Pancreas (tissue), 10 donors: ENCODE data around the gene MYF6. TPM values are rescaled to one million over a fixed set of nuclear protein-coding genes. Genes with fewer than 3 reads are reported as not detected.

Experiments used
- ATAC-seq, 4 donors: fragments of 200-7000 bp; cut with Tn5 transposase; one replicate each; pipeline versions ENCODE4 v1.8.0 to v1.9.1; 2020; ENCODE audit warnings: mild to moderate bottlenecking in 4 of 4, moderate library complexity in 4 of 4
- DNase-seq, 6 donors: peaks; one replicate each; pipeline ENCODE4 v3.0.0-alpha.2; 2020
- FAIRE-seq: peaks from 2 replicates; lab custom pipeline; 2012; peaks lifted over from hg19 to GRCh38; lab: Jason Lieb, UNC
- H3K27ac ChIP-seq, 4 donors: fragments of 200-600 bp; sonication (generic); 1 replicate in 3 of 4; 2 replicates in 1 of 4; pipeline versions ENCODE4 v1.5.0 to v1.8.0; 2020
- H3K27me3 ChIP-seq, 4 donors: fragments of 200-600 bp; one replicate each; pipeline ENCODE4 v1.8.0; 2021
- H3K36me3 ChIP-seq, 3 donors: fragments of 200-600 bp; sonication (generic) in 1 of 3; one replicate each; pipeline versions ENCODE4 v1.5.0 to v1.8.0; 2020 to 2021
- H3K4me1 ChIP-seq, 3 donors: fragments of 200-600 bp; one replicate each; pipeline ENCODE4 v1.8.0; 2021
- H3K4me3 ChIP-seq, 4 donors: fragments of 200-600 bp; sonication (generic) in 2 of 4; one replicate each; pipeline versions ENCODE4 v1.5.0 to v1.8.0; 2020 to 2021
- H3K9me3 ChIP-seq, 4 donors: fragments of 200-600 bp; one replicate each; pipeline ENCODE4 v1.8.0; 2021
- WGBS, 2 donors: extraction: QIAGEN DNeasy Blood & Tissue Kit; methylation state at CpG; one replicate each; pipeline ENCODE4 v1.1.7; 2013; 5-methylcytosine and 5-hydroxymethylcytosine counted together
- intact Hi-C, 3 donors: fragments of 100-400 bp; cut with DNase I; formaldehyde crosslinking; loops; one replicate each; pipeline versions ENCODE4 v1.11.1 to v1.14.2; 2022
- polyA plus RNA-seq, 2 donors: library from polyadenylated mRNA; stranded (reverse); fragments of 200-250 nt; gene quantifications; one replicate each; pipeline ENCODE4 v1.2.3, GENCODE V29; 2013
- total RNA-seq, 6 donors: library from RNA; stranded (reverse); fragmentation: NEBNext Ultra II Directional in 4 of 6; extraction: Animal tissue kit (Norgen Biotek cat#: 25700) in 4 of 6; gene quantifications; one replicate each; pipeline versions ENCODE4 v1.2.1 to v1.2.4, GENCODE V29; 2021 to 2023
- TF ChIP-seq, protein P1 (sequence below), 4 donors: fragments of 200-600 bp; sonication (generic) in 3 of 4; IDR thresholded peaks; one replicate each; pipeline versions ENCODE4 v1.5.0 to v1.8.0; 2021; ENCODE audit warnings: antibody characterized with exemption in 4 of 4
- donor health status: healthy with polysubstance abuse.
- donor health status: DM: no; HTN: no; CAD: no; lungs with moderate emphysema.
- donor health status: DM: no; HTN: no; CAD: no.
- donor health status: control.
- donor health status: control.
- donor health status: Bipolar disorder and iron deficiency.
- donor health status: DM: yes; HTN: yes; CAD: no.
- donor health status: DM: no; HTN: no; CAD: no.
- donor health status: DM: no; HTN: no; CAD: no.
- donor health status: DM: yes; HTN: yes; CAD: no.

MYF6 gene
- total and polyA plus RNA-seq, 8 donors: 0.16 TPM; not detected in 7

DNA sequence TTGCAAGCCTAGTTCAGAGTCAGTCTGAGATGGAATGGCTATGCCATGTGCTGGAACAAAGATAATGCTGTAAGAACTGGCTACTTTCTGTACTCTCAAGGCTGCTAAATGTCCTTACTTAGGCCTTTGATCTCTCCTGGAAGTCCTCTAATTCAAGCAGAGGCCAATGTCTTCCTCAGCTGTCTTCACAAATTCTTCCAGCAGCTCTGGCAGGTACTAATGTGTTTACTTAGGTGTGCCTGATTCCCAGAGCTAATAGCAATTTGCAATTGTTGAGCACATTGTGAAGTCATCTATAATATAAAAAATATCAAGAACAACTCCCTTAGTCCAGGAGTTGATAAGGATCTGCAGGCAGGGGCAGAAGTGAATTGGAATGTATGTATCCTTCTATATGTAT is 5.4 kb downstream of the MYF6 start:
- Histone ChIP-seq H3K27ac (no peak overlapping the region), H3K4me3 (no peak overlapping the region), H3K9me3 (no peaks in the 10 kb centered on the region), H3K36me3 (no peaks in the 10 kb centered on the region), H3K27me3 (peaks cover 0 to 15% (median 1%) of the 10 kb centered on the region in 4 donors), H3K4me1 (no peaks in the 10 kb centered on the region)
- no peak for DNase-seq
- no peak for FAIRE-seq
- TF ChIP-seq, protein P1, sequence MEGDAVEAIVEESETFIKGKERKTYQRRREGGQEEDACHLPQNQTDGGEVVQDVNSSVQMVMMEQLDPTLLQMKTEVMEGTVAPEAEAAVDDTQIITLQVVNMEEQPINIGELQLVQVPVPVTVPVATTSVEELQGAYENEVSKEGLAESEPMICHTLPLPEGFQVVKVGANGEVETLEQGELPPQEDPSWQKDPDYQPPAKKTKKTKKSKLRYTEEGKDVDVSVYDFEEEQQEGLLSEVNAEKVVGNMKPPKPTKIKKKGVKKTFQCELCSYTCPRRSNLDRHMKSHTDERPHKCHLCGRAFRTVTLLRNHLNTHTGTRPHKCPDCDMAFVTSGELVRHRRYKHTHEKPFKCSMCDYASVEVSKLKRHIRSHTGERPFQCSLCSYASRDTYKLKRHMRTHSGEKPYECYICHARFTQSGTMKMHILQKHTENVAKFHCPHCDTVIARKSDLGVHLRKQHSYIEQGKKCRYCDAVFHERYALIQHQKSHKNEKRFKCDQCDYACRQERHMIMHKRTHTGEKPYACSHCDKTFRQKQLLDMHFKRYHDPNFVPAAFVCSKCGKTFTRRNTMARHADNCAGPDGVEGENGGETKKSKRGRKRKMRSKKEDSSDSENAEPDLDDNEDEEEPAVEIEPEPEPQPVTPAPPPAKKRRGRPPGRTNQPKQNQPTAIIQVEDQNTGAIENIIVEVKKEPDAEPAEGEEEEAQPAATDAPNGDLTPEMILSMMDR (IDR thresholded peaks at IDR 0.05): no peak
- intact Hi-C loops: no loop called here
- ATAC-seq: no peak

DNA sequence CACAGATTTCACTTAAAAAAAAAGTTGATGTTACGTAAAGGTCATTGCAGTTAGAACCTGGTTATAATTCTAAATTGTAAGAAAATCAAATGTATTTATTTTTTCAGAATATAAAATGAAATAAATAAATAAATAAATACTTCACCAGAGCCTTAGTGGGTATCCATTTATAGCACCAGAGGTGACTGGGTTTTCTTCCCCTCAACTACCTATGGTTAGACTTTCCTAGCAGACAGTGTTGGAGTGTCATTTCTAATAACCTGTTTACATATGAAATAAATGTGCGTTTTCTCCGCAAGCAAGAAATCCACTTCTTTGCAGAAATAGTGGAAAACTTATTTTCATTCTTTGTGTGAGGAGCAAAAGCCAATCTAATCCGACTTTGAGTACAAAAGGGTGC is 6.0 kb downstream of the MYF6 start:
- H3K9me3 ChIP-seq: no peaks in the 10 kb centered on the region
- TF ChIP-seq, protein P1 (IDR thresholded peaks at IDR 0.05): no peak
- no peak overlapping the region for H3K27ac ChIP-seq
- no peaks in the 10 kb centered on the region for H3K4me1 ChIP-seq
- peaks cover 0 to 15% (median 1%) of the 10 kb centered on the region in 4 donors for H3K27me3 ChIP-seq
- ATAC-seq (no peak), FAIRE-seq (no peak), DNase-seq (no peak)
- 62 to 72% methylated on average over 4 of the region's 4 CpGs for WGBS, 2 donors
- no peak overlapping the region for H3K4me3 ChIP-seq
- H3K36me3 ChIP-seq: no peaks in the 10 kb centered on the region
- intact Hi-C loops: no loop called here

GRCh38 chr12:80714055-80714454 is 6.6 kb downstream of the MYF6 start:
- H3K9me3 ChIP-seq: no peaks in the 10 kb centered on the region
- intact Hi-C loops: no loop called here
- H3K36me3 ChIP-seq: no peaks in the 10 kb centered on the region
- 10% methylated on average over 16 of the region's 16 CpGs for WGBS, 2 donors
- H3K4me1 ChIP-seq: no peaks in the 10 kb centered on the region
- FAIRE-seq: no peak
- TF ChIP-seq, protein P1 (IDR thresholded peaks at IDR 0.05): no peak
- H3K27ac ChIP-seq: no peak overlapping the region
- ATAC-seq: no peak
- peaks cover 0 to 15% (median 1%) of the 10 kb centered on the region in 4 donors for H3K27me3 ChIP-seq
- no peak overlapping the region for H3K4me3 ChIP-seq
- peak in 1 of 6 donors; percentile 56 for DNase-seq

- WGBS, 2 donors: 27 to 34% methylated on average over 3 of the region's 3 CpGs
- H3K4me3 ChIP-seq: no peak overlapping the region
- DNase-seq (no peak), ATAC-seq (no peak), FAIRE-seq (no peak)
- TF ChIP-seq, protein P1 (IDR thresholded peaks at IDR 0.05): no peak
- intact Hi-C loops: no loop called here
- H3K36me3 ChIP-seq: no peaks in the 10 kb centered on the region
- H3K27me3 ChIP-seq: peaks cover 0 to 18% (median 1%) of the 10 kb centered on the region in 4 donors
- no peak overlapping the region for H3K27ac ChIP-seq
- H3K9me3 ChIP-seq: no peaks in the 10 kb centered on the region
- no peaks in the 10 kb centered on the region for H3K4me1 ChIP-seq
Measured at GRCh38 chr12:80714846-80715245, 7.4 kb downstream of the MYF6 start.

- intact Hi-C loops: no loop called here
- no peak for ATAC-seq
- TF ChIP-seq, protein P1 (IDR thresholded peaks at IDR 0.05): no peak
- no peak for FAIRE-seq
- no peaks in the 10 kb centered on the region for H3K9me3 ChIP-seq
- no peaks in the 10 kb centered on the region for H3K4me1 ChIP-seq
- H3K27ac ChIP-seq: no peak overlapping the region
- 23 to 25% methylated on average over 10 of the region's 10 CpGs for WGBS, 2 donors
- DNase-seq: no peak
- no peaks in the 10 kb centered on the region for H3K36me3 ChIP-seq
- H3K4me3 ChIP-seq: no peak overlapping the region
- peaks cover 0 to 18% (median 1%) of the 10 kb centered on the region in 4 donors for H3K27me3 ChIP-seq
Measured at GRCh38 chr12:80715713-80716249, 8.3 kb downstream of the MYF6 start.
